ENCODE data around the gene FOXRED1.

FOXRED1 gene

GRCh38 chr11:126268708-126269579, at the start of gene FOXRED1, which contains the start of gene SRPRA:
Gene FOXRED1 (plus strand): TSS chr11:126269154. CDS start chr11:126269207, 53 bp downstream.
Gene SRPRA (minus strand): TSS chr11:126268895. CDS start chr11:126268804, 91 bp downstream.
- TF ChIP-seq GATA3 (IDR thresholded peaks at IDR 0.05; ENCODE audit: low read depth, low read length) = no peak
- TF ChIP-seq GATA2 (IDR thresholded peaks at IDR 0.05; ENCODE audit: low read depth, low read length) = no peak

GRCh38 chr11:126219547-126219946, 49.4 kb upstream of the FOXRED1 start:
- no peak for TF ChIP-seq GATA3 (IDR thresholded peaks at IDR 0.05; ENCODE audit: low read depth, low read length)
- TF ChIP-seq GATA2 (IDR thresholded peaks at IDR 0.05; ENCODE audit: low read depth, low read length) = no peak

GRCh38 chr11:126224647-126225294, 44.2 kb upstream of the FOXRED1 start:
- TF ChIP-seq GATA3 (IDR thresholded peaks at IDR 0.05; ENCODE audit: low read depth, low read length) (no peak), GATA2 (IDR thresholded peaks at IDR 0.05; ENCODE audit: low read depth, low read length) (no peak)

- TF ChIP-seq GATA2 (IDR thresholded peaks at IDR 0.05; ENCODE audit: low read depth, low read length) (no peak), GATA3 (IDR thresholded peaks at IDR 0.05; ENCODE audit: low read depth, low read length) (no peak)
Observed at GRCh38 chr11:126225295-126225665, 43.7 kb upstream of the FOXRED1 start.

- TF ChIP-seq GATA3 (IDR thresholded peaks at IDR 0.05; ENCODE audit: low read depth, low read length) (no peak), GATA2 (IDR thresholded peaks at IDR 0.05; ENCODE audit: low read depth, low read length) (no peak)
Observed at GRCh38 chr11:126226334-126227084, 42.4 kb upstream of the FOXRED1 start.

GRCh38 chr11:126229858-126230540, 39.0 kb upstream of the FOXRED1 start:
- no peak for TF ChIP-seq GATA2 (IDR thresholded peaks at IDR 0.05; ENCODE audit: low read depth, low read length)
- no peak for TF ChIP-seq GATA3 (IDR thresholded peaks at IDR 0.05; ENCODE audit: low read depth, low read length)

GRCh38 chr11:126231725-126232459, 37.1 kb upstream of the FOXRED1 start:
- TF ChIP-seq GATA3 (IDR thresholded peaks at IDR 0.05; ENCODE audit: low read depth, low read length) (no peak), GATA2 (IDR thresholded peaks at IDR 0.05; ENCODE audit: low read depth, low read length) (no peak)

GRCh38 chr11:126232683-126233082, 36.3 kb upstream of the FOXRED1 start:
- TF ChIP-seq GATA3 (IDR thresholded peaks at IDR 0.05; ENCODE audit: low read depth, low read length) (no peak), GATA2 (IDR thresholded peaks at IDR 0.05; ENCODE audit: low read depth, low read length) (no peak)

GRCh38 chr11:126233391-126233790, 35.6 kb upstream of the FOXRED1 start:
- TF ChIP-seq GATA3 (IDR thresholded peaks at IDR 0.05; ENCODE audit: low read depth, low read length) (no peak), GATA2 (IDR thresholded peaks at IDR 0.05; ENCODE audit: low read depth, low read length) (no peak)

GRCh38 chr11:126246636-126247035, 22.3 kb upstream of the FOXRED1 start:
- TF ChIP-seq GATA3 (IDR thresholded peaks at IDR 0.05; ENCODE audit: low read depth, low read length) = no peak
- no peak for TF ChIP-seq GATA2 (IDR thresholded peaks at IDR 0.05; ENCODE audit: low read depth, low read length)

- no peak for TF ChIP-seq GATA2 (IDR thresholded peaks at IDR 0.05; ENCODE audit: low read depth, low read length)
- no peak for TF ChIP-seq GATA3 (IDR thresholded peaks at IDR 0.05; ENCODE audit: low read depth, low read length)
Observed at GRCh38 chr11:126253265-126253664, 15.7 kb upstream of the FOXRED1 start.

GRCh38 chr11:126254819-126255218, 14.1 kb upstream of the FOXRED1 start:
- TF ChIP-seq GATA3 (IDR thresholded peaks at IDR 0.05; ENCODE audit: low read depth, low read length) (no peak), GATA2 (IDR thresholded peaks at IDR 0.05; ENCODE audit: low read depth, low read length) (no peak)

- TF ChIP-seq GATA2 (IDR thresholded peaks at IDR 0.05; ENCODE audit: low read depth, low read length) (no peak), GATA3 (IDR thresholded peaks at IDR 0.05; ENCODE audit: low read depth, low read length) (no peak)
Observed at GRCh38 chr11:126256216-126256615, 12.7 kb upstream of the FOXRED1 start.

Measured in SH-SY5Y (cell line).